Stimulated activated CD4-positive, alpha-beta T cell treated with anti-CD3 and anti-CD28 coated beads, TNF-alpha, amount 100 ng/mL, for 1 hour (primary cell): ENCODE results near the gene HSDL2.
"Not testable (repeated sequence)": the region's sequence is repeated elsewhere in the genome, so short reads cannot be mapped to it uniquely, and the experiment has no call there.

Source experiments
- DNase-seq, 3 donors: peaks; one replicate each; pipeline ENCODE4 v3.0.0-alpha.2; 2020; ENCODE audit warnings: low read depth in 3 of 3, low spot score in 1 of 3

Gene HSDL2

DNA sequence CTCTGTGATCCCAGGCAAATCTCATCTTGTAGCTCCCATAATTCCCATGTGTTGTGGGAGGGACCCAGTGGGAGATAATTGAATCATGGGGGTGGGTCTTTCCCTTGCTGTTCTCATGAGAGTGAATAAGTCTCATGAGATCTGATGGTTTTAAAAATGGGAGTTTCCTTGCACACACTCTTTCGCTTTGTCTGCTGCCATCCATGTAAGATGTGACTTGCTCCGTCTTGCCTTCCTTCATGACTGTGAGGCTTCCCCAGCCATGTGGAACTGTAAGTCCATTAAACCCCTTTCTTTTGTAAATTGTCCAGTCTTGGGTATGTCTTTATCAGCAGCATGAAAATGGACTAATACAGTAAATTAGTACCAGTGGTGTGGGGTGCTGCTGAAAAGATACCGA lies 14.7 kb upstream of the HSDL2 start:
- DNase-seq = not testable (repeated sequence)

DNA sequence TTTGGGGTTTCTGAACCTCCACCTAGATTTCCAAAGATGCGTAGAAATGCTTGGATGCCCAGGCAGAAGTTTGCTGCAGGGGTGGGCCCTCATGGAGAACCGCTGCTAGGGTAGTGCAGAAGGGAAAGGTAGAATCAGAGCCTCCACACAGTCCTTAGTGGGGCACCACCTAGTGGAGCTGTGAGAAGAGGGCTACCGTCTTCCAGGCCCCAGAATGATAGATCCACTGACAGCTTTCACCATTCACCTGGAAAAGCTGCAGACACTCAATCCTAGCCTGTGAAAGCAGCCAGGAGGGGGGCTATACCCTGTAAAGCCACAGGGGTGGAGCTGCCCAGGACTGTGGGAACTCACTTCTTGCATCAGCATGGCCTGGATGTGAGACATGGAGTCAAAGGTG lies 13.3 kb upstream of the HSDL2 start:
- no peak for DNase-seq

- no peak for DNase-seq
Measured at GRCh38 chr9:112367465-112367864, 12.4 kb upstream of the HSDL2 start.

DNA sequence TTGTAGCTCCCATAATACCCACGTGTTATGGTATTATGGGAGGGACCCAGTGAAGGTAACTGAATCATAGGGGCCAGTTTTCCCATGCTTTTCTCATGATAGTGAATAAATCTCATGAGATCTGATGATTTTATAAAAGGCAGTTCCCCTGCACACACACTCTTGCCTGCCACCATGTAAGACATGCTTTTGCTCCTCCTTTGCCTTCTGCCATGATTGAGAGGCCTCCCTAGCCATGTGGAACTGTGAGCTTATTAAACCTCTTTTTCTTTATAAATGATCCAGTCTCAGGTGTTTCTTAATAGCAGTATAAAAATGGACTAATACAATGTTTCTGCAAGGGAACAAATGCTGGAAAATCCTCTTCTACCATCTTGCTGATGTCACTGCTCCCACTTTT lies 10.1 kb upstream of the HSDL2 start:
- no peak for DNase-seq

DNA sequence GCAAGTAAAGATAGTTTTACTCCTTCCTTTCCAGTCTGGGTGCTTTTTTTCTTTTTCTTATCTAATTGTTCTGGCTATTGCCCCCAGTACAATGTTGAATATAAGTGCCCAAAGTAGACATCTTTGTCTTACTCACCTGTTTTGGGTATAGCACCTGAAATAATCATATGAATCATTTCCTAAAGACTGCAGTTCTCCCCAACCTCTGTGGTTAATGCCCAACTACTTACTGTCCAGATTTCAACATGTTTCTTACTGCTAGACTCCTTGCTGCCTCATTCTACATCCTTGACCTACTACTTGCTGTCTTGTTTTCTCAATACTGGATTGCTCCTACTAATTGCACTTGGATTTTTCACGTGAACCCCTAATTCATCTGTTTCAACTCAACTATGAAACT lies 8.8 kb upstream of the HSDL2 start:
- no peak for DNase-seq

GRCh38 chr9:112373666-112374065 lies 6.2 kb upstream of the HSDL2 start:
- DNase-seq = not testable (repeated sequence)

- DNase-seq = not testable (repeated sequence)
Measured at GRCh38 chr9:112374232-112374631, 5.7 kb upstream of the HSDL2 start.

DNA sequence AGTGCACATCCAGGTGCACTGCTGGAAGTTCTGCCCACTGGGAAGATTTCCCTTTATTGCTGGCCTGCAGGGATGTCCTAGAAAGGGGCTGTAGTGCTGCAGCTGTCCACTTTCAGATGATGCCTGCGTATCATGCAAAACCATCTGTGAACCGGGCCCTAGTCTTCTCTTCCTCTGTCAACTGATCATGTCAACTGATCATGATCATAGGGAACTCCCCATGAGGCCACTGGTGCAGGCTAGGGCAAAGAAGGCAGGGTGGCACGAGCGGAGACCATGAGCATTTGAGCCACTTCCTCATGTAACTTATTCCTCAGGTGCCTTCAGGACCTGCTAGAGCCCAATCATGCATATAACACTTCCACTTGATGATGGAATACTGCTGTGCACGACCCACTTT lies 4.5 kb upstream of the HSDL2 start:
- no peak for DNase-seq

GRCh38 chr9:112377087-112377486 lies 2.8 kb upstream of the HSDL2 start:
- DNase-seq = no peak

GRCh38 chr9:112377684-112378327 lies 2.1 kb upstream of the HSDL2 start:
- DNase-seq = no peak

DNA sequence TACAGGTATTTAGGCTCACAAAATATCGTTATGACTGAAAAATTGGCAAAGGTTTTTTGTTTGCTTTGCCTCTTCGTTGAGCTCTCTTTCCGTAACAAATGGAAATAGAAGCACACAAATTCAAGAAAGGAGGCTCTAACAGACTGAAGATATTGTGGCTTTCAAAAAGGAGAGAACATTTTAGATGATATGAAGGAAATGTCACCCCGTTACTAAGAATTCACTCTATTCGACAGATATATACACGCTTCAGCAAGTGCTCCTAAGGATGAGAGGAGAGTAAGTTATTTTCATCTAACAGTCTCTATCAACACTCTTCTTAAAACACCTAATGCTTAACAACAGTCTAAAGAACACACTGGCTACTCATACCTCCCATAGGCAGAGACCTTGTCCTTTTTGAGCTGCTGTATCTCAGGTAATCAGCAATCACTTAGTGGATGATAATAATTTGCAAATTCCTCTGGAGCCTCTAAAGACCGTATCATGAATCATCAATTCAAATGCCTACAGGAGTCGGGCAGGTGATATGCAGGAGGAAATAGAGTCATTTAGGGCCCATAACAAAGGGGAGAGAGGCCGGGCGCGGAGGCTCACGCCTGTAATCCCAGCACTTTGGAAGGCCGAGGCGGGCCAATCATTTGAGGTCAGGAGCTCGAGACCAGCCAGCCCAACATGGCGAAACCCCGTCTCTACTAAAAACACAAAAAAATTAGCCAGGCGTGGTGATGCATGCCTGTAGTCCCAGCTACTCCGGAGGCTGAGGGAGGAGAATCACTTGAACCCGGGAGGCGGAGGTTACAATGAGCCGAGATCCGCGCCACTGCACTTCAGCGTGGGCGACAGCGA lies 1.4 kb upstream of the HSDL2 start:
- no peak for DNase-seq

DNA sequence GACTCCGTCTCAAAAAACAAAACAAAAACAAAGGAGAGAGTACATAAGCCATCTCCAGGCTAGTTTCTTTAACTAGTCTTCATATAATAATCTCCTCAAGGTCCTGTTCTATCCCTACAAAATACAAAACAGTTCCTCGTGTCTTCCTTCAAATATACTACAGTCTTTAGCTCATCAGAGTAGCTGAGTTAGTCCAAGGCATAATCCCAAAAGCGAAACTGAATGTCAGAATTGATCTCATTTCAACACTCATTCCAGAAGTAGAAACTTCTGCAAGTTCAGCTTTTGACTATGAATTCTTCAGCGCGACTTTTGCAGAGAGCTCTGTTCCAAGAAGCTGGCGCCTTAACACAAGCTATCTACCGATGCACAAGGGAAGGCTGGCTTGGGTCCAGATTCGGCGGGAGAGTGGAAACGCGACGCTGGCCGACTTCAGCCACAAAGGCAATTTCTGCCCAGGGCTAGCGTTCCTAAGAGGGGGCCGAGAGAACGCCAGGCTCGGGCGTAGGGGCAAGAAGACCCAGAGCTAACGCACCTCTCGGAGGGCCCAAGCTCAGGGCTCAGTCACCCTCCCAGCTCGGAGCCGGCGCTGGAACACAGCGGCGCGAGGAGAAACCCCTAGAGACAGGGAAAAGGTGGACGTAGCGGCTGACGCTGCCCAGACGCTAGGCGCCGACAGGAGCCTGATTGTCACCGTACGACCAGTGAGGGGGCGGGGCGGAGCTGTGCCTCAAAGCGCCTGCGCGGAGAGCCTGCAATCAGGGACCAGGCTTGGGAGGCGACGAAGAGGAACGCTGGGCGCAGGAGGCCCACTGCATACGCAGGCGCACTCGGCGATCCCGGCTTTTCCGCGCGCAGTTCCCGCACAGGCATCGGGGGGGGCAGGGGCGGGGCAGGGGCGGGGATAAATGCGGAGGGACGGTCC lies 469 bp upstream of the HSDL2 start:
- DNase-seq = peak; percentile 92 to 96 (median 93)

- DNase-seq = no peak
Measured at GRCh38 chr9:112380825-112381221, 915 bp downstream of the HSDL2 start.

DNA sequence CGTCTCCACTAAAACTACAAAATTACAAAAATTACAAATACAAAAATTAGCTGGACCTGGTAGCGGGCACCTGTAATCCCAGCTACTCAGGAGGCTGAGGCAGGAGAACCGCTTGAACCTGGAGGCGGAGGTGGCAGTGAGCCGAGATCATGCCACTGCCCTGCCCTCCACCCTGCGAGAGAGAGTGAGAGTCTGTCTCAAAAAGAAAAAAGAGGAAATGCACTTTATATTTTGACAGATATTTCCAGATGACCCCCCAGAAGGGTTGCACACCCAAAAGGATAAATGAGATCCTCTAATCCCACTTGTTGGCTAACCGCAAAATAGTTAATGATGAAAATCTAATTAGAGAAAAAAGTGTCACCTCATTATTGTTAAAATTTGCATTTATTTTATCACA lies 2.2 kb downstream of the HSDL2 start:
- DNase-seq = no peak

GRCh38 chr9:112382501-112383364 lies 2.8 kb downstream of the HSDL2 start:
- no peak for DNase-seq

DNA sequence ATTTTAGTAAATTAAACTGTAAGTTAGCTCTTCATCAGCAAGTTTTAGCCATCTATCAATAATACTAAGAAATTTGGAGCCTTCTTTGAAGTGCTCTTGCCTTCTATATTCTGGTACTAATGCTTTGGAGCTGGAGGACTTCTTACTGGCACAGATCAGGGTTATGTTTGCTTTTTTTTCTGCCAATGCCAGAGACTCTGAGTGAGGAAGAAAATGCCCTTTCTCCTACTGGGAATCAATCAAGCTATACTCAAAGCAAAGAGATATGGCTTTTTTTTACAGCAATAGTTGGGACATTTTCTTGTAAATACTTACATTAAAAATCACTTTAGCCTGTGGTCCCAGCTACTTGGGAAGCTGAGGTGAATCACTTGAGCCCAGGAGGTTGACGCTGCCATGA lies 4.3 kb downstream of the HSDL2 start:
- no peak for DNase-seq

DNA sequence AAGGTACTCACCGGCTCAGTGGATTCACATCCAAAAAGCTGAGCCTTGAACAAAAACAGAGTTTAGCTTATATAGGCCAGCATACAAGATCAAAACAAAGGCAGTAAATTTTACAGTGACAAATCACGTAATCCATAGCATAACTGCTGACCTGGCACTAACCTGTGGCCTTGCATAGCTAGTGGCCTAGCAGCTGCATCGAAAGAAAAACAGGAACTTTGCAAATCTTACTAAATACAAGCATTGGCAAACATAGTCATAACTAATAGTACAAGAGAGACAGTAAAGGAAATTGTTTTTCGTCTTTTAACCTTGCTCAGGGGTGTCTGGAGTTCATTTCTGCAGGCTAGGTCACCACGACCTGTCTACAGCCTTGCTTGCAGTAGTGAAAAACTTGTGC lies 4.8 kb downstream of the HSDL2 start:
- no peak for DNase-seq

DNA sequence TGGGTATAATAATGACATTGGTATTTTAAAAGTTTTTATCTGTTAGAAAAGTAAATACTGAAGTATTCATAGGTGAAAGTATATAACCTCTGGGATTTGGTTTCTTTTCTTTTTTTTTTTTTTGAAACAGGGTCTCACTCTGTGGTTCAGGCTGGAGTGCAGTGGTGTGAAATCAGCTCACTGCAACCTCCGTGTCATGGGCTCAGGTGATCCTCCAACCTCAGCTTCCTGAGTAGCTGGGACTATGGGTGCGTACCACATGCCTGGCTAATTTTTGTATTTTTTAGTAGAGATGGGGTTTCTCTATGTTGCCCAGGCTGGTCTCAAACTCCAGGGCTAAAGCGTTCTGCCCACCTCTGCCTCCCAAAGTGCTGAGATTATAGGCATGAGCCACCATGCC lies 7.2 kb downstream of the HSDL2 start:
- DNase-seq = no peak

GRCh38 chr9:112389897-112390296 lies 10.0 kb downstream of the HSDL2 start:
- not testable (repeated sequence) for DNase-seq

- not testable (repeated sequence) for DNase-seq
Measured at GRCh38 chr9:112391936-112392560, 12.1 kb downstream of the HSDL2 start.
